ENCODE results near the gene EIF4A2.

DNA sequence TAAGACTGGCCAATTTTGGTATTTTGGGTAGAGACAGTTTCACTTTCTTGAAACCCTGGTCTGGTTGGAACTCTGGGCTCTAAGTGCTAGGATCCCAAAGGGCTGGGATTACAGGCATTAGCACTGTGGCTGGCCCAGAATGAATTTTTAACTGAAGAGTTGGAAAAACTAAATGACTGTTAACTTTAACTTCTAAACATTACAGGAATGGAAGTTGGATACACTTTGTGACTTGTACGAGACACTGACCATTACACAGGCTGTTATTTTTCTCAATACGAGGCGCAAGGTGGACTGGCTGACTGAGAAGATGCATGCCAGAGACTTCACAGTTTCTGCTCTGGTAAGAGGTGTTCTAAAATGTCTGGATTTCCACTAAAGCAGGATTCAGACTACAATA lies 3.5 kb downstream of the EIF4A2 start:
- no peak for TF ChIP-seq POLR2A (IDR thresholded peaks at IDR 0.05)
- TF ChIP-seq, protein P1, sequence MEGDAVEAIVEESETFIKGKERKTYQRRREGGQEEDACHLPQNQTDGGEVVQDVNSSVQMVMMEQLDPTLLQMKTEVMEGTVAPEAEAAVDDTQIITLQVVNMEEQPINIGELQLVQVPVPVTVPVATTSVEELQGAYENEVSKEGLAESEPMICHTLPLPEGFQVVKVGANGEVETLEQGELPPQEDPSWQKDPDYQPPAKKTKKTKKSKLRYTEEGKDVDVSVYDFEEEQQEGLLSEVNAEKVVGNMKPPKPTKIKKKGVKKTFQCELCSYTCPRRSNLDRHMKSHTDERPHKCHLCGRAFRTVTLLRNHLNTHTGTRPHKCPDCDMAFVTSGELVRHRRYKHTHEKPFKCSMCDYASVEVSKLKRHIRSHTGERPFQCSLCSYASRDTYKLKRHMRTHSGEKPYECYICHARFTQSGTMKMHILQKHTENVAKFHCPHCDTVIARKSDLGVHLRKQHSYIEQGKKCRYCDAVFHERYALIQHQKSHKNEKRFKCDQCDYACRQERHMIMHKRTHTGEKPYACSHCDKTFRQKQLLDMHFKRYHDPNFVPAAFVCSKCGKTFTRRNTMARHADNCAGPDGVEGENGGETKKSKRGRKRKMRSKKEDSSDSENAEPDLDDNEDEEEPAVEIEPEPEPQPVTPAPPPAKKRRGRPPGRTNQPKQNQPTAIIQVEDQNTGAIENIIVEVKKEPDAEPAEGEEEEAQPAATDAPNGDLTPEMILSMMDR (IDR thresholded peaks at IDR 0.05), result no peak
